Keratinocyte (primary cell): Measurements from ENCODE around the gene FNDC8. TPM values are rescaled to one million over a fixed set of nuclear protein-coding genes. Genes with fewer than 3 reads are reported as not detected.

Experiments used
- polyA plus RNA-seq, 5 experiments: library from polyadenylated mRNA; depleted of rRNA in 3 of 5; stranded (reverse) in 3 of 5; stranded (forward) in 1 of 5; unstranded in 1 of 5; fragments of >200 nt; gene quantifications; 1 replicate in 1 of 5; 2 replicates in 3 of 5; 3 replicates in 1 of 5; pipeline versions ENCODE4 v1.2.1 to v1.2.3, GENCODE V29; 2011 to 2012; ENCODE audit warnings: missing spikeins in 2 of 5, low read depth in 1 of 5, low replicate concordance in 1 of 5
- small RNA-seq, 3 experiments: library from RNA; depleted of rRNA; stranded (forward); fragments of <200 nt; gene quantifications; one replicate each; pipeline ENCODE3, GENCODE V24; 2012; ENCODE audit warnings: low read depth in 3 of 3, low replicate concordance in 1 of 3; ENCODE audit not compliant: insufficient read length in 3 of 3

Gene FNDC8
- polyA plus RNA-seq, 1 donor (not counting 4 experiments of a cell fraction or from before 2014, with no cell fraction given): not detected

Small RNA genes lying within 50 kb of the gene (small RNA-seq; reads per million reads assigned to genes)
- 0 reads per million in 3 experiments for gene AC004223.1
- 0 reads per million in 3 experiments for gene RNU6-840P

Other genes starting within 250 kb of the FNDC8 start
- gene CCT6B, start 160.2 kb upstream of the FNDC8 start, polyA plus RNA-seq: 0.65 to 1.4 TPM (median 1.1 TPM) in 3 replicates
- 5.5 to 10.3 TPM (median 7.5 TPM) in 3 replicates for gene ZNF830, start 160.1 kb upstream of the FNDC8 start, polyA plus RNA-seq
- gene LIG3, start 141.1 kb upstream of the FNDC8 start, polyA plus RNA-seq: 18.0 to 29.3 TPM (median 24.5 TPM) in 3 replicates
- gene RFFL, start 57.9 kb upstream of the FNDC8 start, polyA plus RNA-seq: 10.7 to 17.0 TPM (median 13.5 TPM) in 3 replicates
- 2.7 to 8.2 TPM (median 4.9 TPM) in 3 replicates for gene RAD51D, start 1.8 kb upstream of the FNDC8 start, polyA plus RNA-seq
- gene NLE1, start 20.7 kb downstream of the FNDC8 start, polyA plus RNA-seq: 13.5 to 18.6 TPM (median 16.0 TPM) in 3 replicates
- 0.03 to 0.04 TPM in 2 of 3 replicates, not detected in the other for gene UNC45B, start 26.2 kb downstream of the FNDC8 start, polyA plus RNA-seq
- gene SLC35G3, start 72.8 kb downstream of the FNDC8 start, polyA plus RNA-seq: not detected in 3 replicates
- 51.4 to 101 TPM (median 79.9 TPM) in 3 replicates for gene SLFN5, start 121.5 kb downstream of the FNDC8 start, polyA plus RNA-seq